Natural killer cell treated with Interleukin-12 subunit alpha and Interleukin-12 subunit beta and Interleukin-15 and Interleukin-18, amount 100 ng/mL, for 72 hours (primary cell): Measurements from ENCODE around the gene NOTCH4. TPM values are rescaled to one million over a fixed set of nuclear protein-coding genes. Genes with fewer than 3 reads are reported as not detected.
"Not testable (repeated sequence)": the region's sequence is repeated elsewhere in the genome, so short reads cannot be mapped to it uniquely, and the experiment has no call there.

ENCODE experiments used
- ATAC-seq, 2 donors: fragments of 150-1000 bp; cut with Tn5 transposase in 1 of 2; sonication (Bioruptor Pico), chemical (Tn5 transposase) in 1 of 2; 2 replicates each; pipeline ENCODE4 v1.10.0; 2021
- DNase-seq: peaks from one replicate; pipeline ENCODE4 v3.0.0; 2022; ENCODE audit warnings: low spot score
- H3K27ac Mint-ChIP-seq, 2 donors: 1 replicate in 1 of 2; 2 replicates in 1 of 2; pipeline ENCODE4 v1.8.0; 2022; ENCODE audit warnings: mixed read lengths in 2 of 2, mild to moderate bottlenecking in 1 of 2, moderate library complexity in 1 of 2
- H3K27me3 Mint-ChIP-seq, 2 donors: 1 replicate in 1 of 2; 2 replicates in 1 of 2; pipeline ENCODE4 v1.8.0; 2022; ENCODE audit warnings: mixed read lengths in 2 of 2
- H3K36me3 Mint-ChIP-seq: one replicate; pipeline ENCODE4 v1.8.0; 2022; ENCODE audit warnings: mixed read lengths
- H3K4me1 Mint-ChIP-seq, 2 donors: 1 replicate in 1 of 2; 2 replicates in 1 of 2; pipeline ENCODE4 v1.8.0; 2022; ENCODE audit warnings: low read depth in 2 of 2, mixed read lengths in 2 of 2, mild to moderate bottlenecking in 1 of 2
- H3K4me3 Mint-ChIP-seq: one replicate; pipeline ENCODE4 v1.8.0; 2022; ENCODE audit warnings: mixed read lengths
- H3K9me3 Mint-ChIP-seq: 2 replicates; pipeline ENCODE4 v1.8.0; 2022; ENCODE audit warnings: mixed read lengths
- total RNA-seq, 2 donors: library from RNA; stranded (reverse); gene quantifications; one replicate each; pipeline ENCODE4 v1.2.3, GENCODE V29; 2022

Gene NOTCH4
- total RNA-seq, 2 donors from 2014 or later, result 1.4 TPM

DNA sequence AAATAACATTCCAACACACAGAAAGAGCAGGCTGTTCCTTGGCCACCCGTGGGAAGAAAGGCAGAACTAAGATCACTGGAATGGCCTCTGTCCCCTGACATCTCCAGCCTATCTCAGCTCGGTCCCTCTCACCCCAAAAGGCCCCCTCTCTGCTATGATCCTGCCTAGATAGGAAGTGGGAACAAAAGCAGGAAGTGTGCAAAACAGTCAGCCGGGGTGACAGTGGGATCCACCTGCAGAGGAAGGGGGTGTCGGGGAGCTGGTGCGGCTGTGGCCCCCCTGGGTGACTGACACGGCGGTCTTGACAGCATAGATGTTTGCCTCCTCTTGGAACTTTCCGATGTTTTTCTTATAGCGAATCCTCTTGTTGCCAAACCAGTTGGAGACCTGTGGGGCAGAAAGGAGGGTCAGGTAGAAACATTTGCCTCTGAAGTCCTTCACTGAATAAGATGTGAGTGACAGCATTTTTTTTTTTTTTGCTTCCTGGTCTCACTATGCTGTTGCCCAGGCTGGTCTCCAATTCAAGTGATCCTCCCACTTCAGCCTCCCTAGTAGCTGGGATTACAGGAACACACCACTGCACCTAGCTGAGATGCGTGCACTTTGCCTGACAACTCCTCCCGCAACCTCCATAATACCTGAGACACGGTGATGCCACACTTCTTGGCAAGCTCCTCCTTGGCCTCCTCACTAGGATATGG is 36.7 kb downstream of the NOTCH4 start:
- peaks cover 21% of the 10 kb centered on the region for H3K36me3 Mint-ChIP-seq
- no peaks in the 10 kb centered on the region for H3K27me3 Mint-ChIP-seq
- ATAC-seq (no peak), DNase-seq (peak; percentile 28)
- peak overlapping the region; percentile 96 to 98 for H3K27ac Mint-ChIP-seq
- peak overlapping the region; percentile 40 for H3K4me3 Mint-ChIP-seq
- H3K4me1 Mint-ChIP-seq, result peaks cover 42 to 44% of the 10 kb centered on the region in 2 donors
- no peaks in the 10 kb centered on the region for H3K9me3 Mint-ChIP-seq

- not testable (repeated sequence) for H3K27me3 Mint-ChIP-seq, ATAC-seq, H3K9me3 Mint-ChIP-seq
- Mint-ChIP-seq H3K27ac (peak overlapping the region; percentile 96 to 98), H3K36me3 (peaks cover 21% of the 10 kb centered on the region), H3K4me1 (peaks cover 35 to 40% of the 10 kb centered on the region in 2 donors), H3K4me3 (peak overlapping the region; percentile 66)
- peak; percentile 49 for DNase-seq
These were observed 37.6 kb downstream of the NOTCH4 start for GRCh38 chr6:32186151-32186840.

DNA sequence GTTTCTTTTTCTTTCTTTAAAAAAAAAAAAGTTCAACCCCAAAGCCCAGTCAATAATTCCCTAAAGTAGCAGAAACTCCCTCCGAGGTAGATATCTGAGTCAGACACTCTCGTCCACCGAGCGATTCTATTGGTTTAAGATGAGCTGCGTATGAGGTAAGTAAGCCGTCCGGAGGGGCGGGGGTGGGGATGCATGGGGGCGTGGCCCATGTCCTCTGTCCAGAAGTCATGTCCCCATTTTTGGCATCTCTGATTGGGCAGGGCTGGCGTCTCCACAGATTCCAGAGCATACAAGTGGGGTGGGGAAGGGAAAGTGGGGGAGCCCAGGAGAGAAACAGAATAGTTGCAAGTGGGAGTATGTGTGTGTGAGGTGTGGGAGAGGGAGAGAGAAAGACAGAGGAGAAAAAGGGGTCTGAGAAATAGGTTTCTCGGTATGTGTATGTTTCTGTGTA is 38.2 kb downstream of the NOTCH4 start:
- H3K27me3 Mint-ChIP-seq, H3K9me3 Mint-ChIP-seq: not testable (repeated sequence)
- ATAC-seq (peak in 1 of 2 donors; percentile 53), DNase-seq (peak; percentile 1)
- Mint-ChIP-seq H3K4me1 (peaks cover 32 to 36% of the 10 kb centered on the region in 2 donors), H3K4me3 (peak overlapping the region; percentile 66), H3K27ac (peak overlapping the region; percentile 96 to 98), H3K36me3 (peaks cover 21% of the 10 kb centered on the region)

DNA sequence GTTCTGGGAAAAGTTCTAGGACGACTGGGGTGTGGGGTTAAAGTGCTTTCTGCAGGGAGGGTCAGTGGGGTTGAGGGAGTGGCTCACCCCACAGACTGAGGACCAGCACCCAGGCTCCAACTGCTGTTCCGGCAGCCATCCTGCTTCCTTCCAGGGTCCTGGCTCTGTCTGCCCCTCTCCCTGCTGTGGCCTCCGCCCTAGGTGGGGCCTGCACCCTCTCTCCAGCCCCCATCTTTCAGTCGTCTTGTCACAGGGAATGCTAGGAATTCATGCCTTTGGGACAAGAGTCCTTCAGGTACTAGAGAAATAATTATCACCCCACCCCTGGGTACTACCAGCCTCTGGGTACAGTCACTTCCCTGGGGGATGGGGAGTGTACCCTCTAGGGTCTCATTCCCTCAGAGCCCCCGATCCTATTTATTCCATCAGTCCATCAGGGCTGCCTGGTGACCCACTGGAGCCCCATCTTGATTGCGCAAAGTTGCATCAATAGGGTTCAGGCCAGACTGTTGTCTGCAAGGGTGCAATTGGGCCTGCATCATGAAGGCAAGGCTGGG is 39.7 kb downstream of the NOTCH4 start, which contains the start of gene AGER:
Gene AGER, minus strand, starts transcription at position 170 of the 557 bp plus-strand sequence. Its CDS starts 31 bp downstream, at position 139.
- DNase-seq (no peak), ATAC-seq (no peak)
- Mint-ChIP-seq H3K27ac (peak within 1 kb of the TSS; percentile 96 to 98), H3K4me3 (no peak within 1 kb of the TSS), H3K4me1 (peaks cover 40 to 44% of the 10 kb centered on the region in 2 donors), H3K27me3 (no peaks in the 10 kb centered on the region), H3K36me3 (peaks cover 20% of the 10 kb centered on the region), H3K9me3 (no peaks in the 10 kb centered on the region)

DNA sequence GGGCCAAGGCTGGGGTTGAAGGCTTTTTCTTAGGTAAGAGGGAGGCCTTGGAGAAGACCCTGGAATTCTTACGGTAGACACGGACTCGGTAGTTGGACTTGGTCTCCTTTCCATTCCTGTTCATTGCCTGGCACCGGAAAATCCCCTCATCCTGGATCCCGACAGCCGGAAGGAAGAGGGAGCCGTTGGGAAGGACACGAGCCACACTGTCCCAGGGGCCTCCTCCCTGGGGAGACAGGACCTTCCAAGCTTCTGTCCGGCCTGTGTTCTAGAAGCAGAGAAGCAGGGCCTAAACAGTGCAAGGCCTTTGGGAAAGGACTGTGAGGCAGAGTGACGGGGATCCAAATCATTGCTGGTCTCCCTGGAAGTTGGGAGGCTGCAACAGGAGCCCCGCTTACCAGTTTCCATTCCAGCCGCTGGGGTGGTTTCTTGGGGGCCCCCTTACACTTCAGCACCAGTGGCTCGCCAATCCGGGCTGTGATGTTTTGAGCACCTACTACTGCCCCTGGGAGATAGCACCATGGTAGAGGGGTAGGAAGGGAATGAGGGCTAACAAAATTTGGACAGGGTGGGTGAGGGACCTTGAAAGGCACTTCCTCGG is 40.3 kb downstream of the NOTCH4 start:
- Mint-ChIP-seq H3K27me3 (no peaks in the 10 kb centered on the region), H3K27ac (no peak overlapping the region), H3K36me3 (peaks cover 14% of the 10 kb centered on the region), H3K4me1 (peaks cover 40 to 44% of the 10 kb centered on the region in 2 donors), H3K9me3 (no peaks in the 10 kb centered on the region), H3K4me3 (no peak overlapping the region)
- ATAC-seq, result no peak
- no peak for DNase-seq

DNA sequence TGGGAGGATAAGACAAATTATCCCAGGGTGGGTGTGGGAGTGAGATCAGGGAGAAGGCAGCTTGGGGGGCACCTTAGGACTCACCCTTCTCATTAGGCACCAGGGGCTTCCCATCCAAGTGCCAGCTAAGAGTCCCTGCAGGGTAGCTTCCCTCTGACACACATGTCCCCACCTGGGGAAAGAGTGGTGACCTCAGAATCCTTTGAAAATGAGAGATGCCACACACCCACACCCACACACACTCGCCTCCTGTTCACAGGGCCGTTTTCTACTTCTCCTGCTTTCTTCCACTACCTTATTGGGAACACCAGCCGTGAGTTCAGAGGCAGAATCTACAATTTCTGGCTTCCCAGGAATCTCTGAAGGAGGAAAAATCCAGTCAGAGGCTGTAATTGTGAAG is 40.8 kb downstream of the NOTCH4 start:
- ATAC-seq (no peak), DNase-seq (no peak)
- no peaks in the 10 kb centered on the region for H3K9me3 Mint-ChIP-seq
- H3K27ac Mint-ChIP-seq, result no peak overlapping the region
- no peak overlapping the region for H3K4me3 Mint-ChIP-seq
- H3K27me3 Mint-ChIP-seq, result no peaks in the 10 kb centered on the region
- peaks cover 43 to 46% of the 10 kb centered on the region in 2 donors for H3K4me1 Mint-ChIP-seq
- H3K36me3 Mint-ChIP-seq, result peaks cover 13% of the 10 kb centered on the region

DNA sequence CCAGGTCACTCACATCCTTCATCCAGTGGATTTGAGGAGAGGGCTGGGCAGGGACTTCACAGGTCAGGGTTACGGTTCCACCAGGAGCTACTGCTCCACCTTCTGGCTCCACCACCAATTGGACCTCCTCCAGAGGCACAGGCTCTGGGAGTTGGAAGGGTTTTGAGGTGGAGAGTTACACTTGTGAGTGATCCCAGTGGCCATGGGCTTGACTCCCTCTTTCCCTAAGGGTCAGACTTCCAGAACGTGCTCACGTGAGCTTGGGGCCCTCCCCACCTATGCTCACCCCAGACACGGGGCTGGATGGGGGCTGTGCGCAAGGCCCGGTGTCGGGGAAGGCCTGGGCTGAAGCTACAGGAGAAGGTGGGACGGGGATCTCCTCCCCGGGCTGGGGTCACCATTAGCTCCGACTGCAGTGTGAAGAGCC is 41.3 kb downstream of the NOTCH4 start:
- Mint-ChIP-seq H3K36me3 (peaks cover 12% of the 10 kb centered on the region), H3K4me3 (no peak overlapping the region), H3K27ac (no peak overlapping the region), H3K4me1 (peaks cover 43 to 49% of the 10 kb centered on the region in 2 donors), H3K9me3 (no peaks in the 10 kb centered on the region), H3K27me3 (no peaks in the 10 kb centered on the region)
- DNase-seq (peak; percentile 15), ATAC-seq (no peak)

- DNase-seq (peak; percentile 54), ATAC-seq (no peak)
- peaks cover 6% of the 10 kb centered on the region for H3K36me3 Mint-ChIP-seq
- peaks cover 42 to 49% of the 10 kb centered on the region in 2 donors for H3K4me1 Mint-ChIP-seq
- H3K27me3 Mint-ChIP-seq, result no peaks in the 10 kb centered on the region
- H3K9me3 Mint-ChIP-seq, result no peaks in the 10 kb centered on the region
- no peak overlapping the region for H3K4me3 Mint-ChIP-seq
- no peak overlapping the region for H3K27ac Mint-ChIP-seq
These were observed 41.8 kb downstream of the NOTCH4 start for GRCh38 chr6:32181915-32182529.

DNA sequence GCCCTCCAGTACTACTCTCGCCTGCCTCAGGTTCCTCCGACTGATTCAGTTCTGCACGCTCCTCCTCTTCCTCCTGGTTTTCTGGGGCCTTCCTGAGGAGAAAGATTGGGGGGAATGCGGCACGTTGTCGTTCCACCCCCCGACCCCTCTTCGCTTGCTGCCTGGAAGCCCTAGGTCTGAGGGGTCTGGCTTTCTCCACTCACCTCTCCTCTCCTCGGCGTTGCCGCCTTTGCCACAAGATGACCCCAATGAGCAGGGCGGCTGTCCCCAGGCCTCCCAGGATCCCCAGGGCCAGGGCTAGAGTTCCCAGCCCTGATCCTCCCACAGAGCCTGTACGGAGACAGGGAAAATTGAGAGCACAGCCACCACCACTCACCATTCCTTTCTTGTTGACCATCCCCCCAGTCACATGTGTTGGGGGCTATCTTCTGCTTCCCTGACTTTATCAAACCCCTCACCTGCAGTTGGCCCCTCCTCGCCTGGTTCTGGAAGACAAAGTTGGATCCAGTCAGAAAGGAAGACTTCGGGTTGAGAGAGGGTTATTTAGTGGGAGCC is 42.6 kb downstream of the NOTCH4 start:
- Mint-ChIP-seq H3K4me1 (peaks cover 42 to 49% of the 10 kb centered on the region in 2 donors), H3K36me3 (no peaks in the 10 kb centered on the region), H3K27ac (peak overlapping the region in 1 of 2 donors; percentile 57), H3K27me3 (no peaks in the 10 kb centered on the region), H3K4me3 (no peak overlapping the region), H3K9me3 (no peaks in the 10 kb centered on the region)
- DNase-seq (peak; percentile 47), ATAC-seq (no peak)

GRCh38 chr6:32179766-32180405 is 44.0 kb downstream of the NOTCH4 start:
- DNase-seq (peak; percentile 34), ATAC-seq (no peak)
- Mint-ChIP-seq H3K36me3 (no peaks in the 10 kb centered on the region), H3K4me3 (peak overlapping the region; percentile 47), H3K4me1 (peaks cover 42 to 46% of the 10 kb centered on the region in 2 donors), H3K27me3 (no peaks in the 10 kb centered on the region), H3K9me3 (no peaks in the 10 kb centered on the region), H3K27ac (peak overlapping the region; percentile 92 to 95)

DNA sequence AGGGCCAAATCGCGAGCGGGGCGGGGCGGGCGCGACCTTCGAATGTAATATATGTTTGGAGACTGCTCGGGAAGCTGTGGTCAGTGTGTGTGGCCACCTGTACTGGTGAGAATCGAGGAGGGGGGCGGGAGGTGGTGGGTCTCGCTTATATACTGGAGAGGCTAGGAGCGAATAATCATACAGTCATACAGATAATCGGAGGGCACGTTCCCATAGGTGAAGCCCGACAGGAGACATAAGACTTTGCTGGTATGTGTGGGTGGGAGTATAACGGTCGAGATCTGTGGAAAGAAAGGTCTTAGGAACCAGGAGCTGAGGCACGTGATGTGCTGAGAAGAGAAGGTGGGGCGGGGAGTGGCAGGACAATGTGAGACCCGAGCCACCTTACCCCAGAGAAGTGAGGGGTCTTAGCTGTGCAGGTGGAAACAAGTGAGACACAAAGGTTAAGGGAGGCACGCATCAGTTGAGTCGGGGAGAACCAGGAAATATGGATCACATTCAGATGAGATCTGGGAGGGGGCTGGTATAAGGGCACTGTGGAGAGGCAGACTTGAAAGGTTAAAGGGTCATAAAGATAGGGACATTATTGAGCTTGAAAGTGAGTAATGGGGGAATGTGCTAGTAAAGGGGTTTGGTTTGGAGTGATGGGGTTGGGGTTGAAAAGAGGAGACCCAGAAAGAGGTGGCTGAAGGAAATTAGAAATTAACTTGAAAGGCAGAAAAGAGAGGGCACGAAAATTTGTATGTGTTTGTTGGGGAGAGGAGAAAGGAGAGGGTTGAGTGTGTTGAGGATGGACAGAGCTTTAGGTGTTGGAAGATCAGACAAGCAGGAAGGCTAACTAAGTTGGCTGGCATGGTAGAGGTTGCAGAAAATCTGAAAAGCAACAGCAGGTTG is 45.1 kb downstream of the NOTCH4 start:
- H3K4me1 Mint-ChIP-seq, result peaks cover 48 to 57% of the 10 kb centered on the region in 2 donors

More for the DNA sequence above, 45.1 kb downstream of the NOTCH4 start:
- Mint-ChIP-seq H3K4me3 (peak overlapping the region; percentile 93), H3K9me3 (no peaks in the 10 kb centered on the region), H3K27ac (peak overlapping the region; percentile 92 to 95), H3K27me3 (no peaks in the 10 kb centered on the region), H3K36me3 (no peaks in the 10 kb centered on the region)
- DNase-seq, result peak; percentile 49
- ATAC-seq, result no peak
